ENCODE results near the gene SNRPA1.
"Not testable (repeated sequence)": the region's sequence is repeated elsewhere in the genome, so short reads cannot be mapped to it uniquely, and the experiment has no call there.

The SNRPA1 gene

DNA sequence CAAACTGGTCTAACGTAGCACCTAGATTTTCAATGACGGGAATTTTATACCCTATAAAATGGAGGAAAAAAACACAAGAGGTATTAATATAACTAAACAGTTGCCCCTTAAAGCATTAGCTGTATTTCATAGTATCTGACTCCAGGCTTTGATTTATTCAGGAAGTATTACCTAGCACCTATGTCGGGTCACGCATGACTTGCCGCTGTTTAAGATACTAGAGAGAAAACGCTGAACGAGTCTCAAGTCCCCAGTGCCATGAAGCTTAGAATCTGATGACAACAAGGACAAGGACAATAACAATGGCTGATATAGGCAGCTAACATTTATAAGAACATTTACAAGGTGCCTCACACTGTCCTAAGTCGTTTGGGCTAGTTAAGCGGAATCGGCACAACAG, 1.9 kb downstream of the SNRPA1 start:
- no peak for DNase-seq

DNA sequence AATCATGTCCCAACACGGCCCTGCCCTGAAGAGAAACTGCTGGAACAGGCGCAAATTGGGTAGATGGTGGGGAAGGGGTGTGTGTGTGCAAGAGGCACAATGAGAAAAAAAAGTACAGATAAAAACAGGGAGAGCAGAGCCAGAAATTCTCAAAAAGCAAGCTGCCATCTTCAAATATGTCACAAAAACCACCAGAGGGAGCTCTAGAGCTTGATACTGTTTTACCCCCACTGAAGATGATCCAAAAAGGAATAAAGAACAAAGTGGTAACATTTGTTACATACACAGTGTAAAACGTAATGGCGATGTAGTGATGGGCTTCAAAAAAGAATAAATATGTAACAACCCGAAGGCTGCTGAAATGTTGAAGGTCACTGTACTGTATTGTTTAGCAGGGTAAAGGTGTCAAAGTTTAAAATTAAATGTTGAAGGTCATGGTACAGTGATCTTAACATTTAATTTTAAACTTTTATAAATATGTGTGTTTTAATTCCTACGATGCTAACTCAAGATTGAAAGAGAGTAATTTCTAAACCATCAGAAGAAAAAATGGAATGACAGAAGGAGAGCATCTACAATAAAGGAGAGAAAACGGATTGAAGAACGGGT, 6.0 kb downstream of the SNRPA1 start:
- no peak for DNase-seq

DNA sequence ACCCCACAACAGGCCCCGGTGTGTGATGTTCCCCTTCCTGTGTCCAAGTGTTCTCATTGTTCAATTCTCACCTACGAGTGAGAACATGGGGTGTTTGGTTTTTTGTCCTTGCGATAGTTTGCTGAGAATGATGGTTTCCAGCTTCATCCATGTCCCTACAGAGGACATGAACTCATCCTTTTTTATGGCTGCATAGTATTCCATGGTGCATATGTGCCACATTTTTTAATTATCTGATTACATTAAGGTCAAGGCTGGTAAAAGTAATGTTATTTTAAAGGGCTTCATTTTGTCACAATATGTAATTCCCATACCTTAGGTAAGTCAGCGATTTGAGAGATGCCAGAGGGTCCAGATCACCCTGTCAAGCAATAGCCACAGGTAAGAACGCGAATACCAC, 7.7 kb downstream of the SNRPA1 start:
- not testable (repeated sequence) for DNase-seq

DNA sequence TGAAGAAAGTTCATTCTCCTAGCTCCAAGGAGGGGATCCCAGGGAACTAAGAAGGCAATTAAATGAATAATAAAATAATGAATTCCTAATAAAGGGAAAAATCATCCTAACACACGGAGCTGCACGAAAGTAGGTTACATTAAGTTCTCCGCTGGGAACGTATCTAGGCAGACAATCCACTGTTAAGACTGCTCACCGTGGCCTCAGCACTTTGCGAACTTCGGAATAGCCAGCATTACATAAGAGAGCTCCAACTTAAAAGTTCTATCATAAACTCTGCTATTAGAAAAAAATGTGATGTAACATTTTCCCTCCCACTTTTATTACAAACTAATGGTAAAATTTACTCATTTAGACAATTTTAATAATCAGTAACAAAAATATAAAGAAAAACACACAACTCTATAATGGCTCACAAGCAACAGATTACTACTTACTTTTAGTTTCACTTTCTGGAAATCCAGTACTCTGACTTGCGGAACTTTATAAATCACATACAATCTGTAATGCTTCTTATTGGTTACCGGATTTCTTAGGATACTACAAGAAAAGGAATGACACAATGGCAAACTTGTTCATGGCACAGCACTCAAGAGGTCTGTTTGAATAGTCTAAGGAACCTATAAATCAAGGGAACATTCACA, 8.5 kb downstream of the SNRPA1 start:
- no peak for DNase-seq

DNA sequence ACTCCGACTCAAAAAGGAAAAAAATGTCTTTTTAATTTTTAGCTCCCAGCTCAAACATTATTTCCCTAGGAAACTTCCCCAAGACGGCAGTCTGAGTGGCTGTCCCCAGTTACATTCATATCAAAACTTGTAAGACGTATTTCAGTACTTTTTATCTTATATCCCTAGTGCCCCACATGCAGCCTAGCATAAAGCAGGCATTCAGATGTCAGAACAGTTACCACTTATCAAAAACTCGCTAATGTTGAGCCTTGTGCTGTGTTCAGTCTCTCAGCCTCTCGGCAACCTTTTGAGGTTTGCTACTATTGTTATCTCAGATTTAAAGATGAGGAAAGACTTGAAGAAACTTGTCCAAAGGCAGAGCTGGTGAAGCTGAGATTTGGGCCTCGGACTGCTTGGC, 11.1 kb downstream of the SNRPA1 start:
- DNase-seq: no peak

DNA sequence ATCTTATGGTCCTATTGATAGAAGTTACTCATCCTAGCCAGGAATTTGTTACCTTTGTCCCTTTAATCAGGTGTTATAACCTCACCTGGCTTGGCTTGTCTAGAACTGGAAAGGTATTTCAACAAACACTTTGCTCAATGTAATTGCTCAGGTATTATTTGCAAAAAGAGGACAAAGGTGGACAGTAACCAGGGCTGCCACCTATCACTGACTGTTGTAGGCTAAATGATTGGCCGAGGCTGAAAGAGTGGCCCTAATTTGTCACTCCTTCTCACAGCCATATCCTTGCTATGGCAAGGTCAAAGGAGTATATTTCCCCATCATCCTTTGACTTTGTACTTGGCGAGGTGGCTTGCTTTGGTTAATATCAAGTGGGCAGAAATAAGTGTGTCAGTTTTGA, 15.0 kb downstream of the SNRPA1 start:
- no peak for DNase-seq

DNA sequence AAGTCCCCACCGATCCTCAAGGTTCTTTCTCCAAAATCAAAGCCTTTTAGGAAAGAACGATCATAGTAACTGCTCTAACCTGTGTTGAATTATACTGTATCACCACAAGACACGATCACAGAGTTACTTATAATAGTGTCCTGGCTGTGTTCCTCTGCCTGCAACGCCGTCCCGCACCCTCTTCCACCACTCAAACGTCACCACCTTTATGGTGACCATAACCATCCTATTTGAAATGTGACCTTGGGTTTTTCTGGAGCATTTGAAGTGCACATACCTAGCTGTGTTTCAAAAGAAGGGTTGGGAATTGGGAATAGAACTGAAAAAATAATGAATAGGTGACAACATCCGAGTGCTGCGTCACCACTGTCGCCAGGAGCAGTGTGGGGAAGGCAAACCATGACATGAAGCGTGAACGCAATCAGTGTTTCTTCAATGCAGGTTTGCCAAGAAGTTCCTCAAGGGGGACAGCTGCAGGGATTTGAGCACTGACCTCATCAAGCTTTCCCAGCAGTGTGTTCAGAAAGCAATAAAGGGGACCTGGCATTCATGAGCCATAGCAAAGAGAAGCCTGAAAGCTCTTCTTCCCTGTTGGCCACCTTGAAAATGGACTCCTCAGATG, 17.0 kb downstream of the SNRPA1 start:
- DNase-seq: no peak

DNA sequence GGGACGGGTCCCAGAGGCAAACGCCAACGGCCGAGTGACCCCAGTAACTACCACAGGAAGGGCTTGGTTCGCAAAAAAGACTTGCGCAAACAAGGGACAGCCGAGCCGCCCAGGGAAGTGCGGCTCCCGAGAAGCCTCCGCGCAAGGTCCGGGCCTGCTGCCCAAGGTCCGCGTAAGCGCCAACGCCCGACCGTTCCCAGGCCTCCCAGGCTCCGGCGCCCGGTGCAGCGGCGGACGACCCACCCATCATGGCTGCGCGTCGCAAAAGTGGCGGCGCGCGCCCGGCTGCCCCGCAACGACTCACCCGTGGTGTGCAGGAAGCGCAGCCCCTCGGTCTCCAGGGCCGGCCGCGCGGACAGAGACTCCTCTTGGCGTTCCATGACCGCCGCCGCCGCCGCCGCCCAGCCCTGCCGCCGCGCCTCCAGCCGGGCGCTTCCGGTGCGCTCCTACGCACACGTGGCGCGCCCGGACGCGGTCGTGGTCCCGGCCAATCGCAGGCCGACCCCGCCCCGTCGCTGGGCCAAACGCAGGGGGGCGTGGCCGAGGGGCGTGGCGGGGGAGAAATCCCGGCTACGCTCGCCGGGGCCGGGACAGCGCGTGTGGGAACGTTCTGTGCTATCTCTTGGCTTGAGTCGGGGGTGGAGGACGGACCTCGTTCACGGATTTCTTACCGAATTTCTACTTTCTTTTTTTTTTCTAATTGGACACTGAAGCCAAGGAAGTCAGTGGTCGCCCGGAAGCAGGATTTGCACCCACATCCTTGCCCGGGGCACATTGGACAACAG, 17.8 kb downstream of the SNRPA1 start, which contains the start of gene SELENOS:
SELENOS (minus strand) TSS at position 448 of the 785 bp plus-strand sequence; CDS start at position 380, 68 bp downstream.
- peak; percentile 83 for DNase-seq

DNA sequence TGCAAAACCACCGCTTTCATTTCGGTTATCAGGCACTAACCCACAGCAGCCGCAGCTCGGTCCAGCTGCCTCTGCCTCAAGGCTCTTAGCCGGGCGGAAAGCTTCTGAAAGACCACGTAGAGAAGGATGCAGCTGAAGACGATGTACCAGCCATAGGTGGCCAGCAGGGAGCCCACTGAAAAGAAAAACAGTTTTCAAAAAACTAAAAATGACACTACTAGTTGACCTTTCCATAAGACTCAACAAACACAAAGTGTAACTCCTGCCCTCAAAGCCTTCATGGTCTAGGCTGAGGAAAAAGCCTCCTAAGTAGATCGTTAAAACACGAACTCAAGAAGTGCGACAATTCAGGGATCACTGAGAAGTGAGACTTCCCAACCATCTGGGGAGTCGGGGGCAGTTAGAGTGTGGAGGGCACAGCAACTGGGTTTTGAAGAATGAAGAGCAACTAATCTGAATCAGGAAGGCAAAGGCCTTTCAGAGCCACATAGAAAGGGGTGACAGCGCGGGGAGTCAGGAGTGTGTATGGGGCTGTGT, 18.5 kb downstream of the SNRPA1 start:
- no peak for DNase-seq

DNA sequence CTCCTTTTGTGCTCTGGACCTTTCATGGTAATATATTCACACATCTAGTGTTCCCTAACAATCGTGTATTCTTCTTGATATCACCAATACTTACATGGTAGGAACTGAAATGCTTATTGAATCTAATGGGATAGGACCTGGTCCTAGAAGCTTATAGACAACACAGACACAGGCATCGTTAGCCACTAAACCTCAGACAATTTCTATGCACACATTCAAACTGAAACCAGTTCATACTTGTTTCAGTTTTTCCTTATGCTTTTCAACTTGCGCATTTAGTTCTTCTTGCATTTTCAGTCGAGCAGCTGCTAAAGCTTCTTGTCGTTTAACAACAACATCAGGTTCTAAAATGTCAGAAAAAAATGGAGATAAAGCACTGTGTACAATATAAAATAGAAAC, 20.0 kb downstream of the SNRPA1 start:
- DNase-seq: no peak

DNA sequence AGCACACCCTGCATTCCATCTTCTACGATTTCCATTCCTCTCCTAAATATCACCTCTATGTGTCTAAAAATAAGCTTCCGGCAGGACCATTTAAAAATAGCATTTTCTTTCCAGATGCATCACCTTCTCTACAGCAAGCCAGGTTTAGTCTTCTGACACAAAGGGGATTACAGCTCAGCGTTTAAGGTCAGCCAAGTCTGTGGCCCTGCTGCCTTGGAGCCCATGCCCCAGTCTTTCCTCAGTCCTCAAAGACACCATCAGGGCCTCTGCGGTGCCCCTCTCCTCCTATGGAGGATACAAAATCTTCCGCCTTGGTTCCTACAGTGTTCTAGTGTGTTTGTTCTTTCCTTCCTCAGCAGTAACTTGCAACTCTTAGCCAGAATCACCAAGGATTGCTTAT, 21.5 kb downstream of the SNRPA1 start:
- no peak for DNase-seq

DNA sequence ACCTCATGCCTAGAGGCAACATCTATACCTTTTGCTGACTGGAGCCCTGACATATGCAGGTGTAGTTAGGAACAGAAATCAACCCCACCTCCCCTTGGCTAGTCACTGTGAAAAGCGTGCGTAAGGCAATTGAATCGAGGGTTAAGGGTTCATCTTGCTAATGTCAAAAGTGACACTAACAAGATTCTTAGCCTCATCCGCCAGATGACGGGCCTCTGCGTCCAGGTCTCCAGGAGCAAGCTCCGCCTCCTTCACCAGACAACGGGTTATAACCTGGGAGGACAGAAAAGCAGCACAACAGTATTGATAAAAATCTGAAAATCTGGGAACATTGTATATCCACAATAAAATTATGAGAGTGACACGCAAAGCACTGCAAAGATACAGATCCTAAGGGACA, 22.5 kb downstream of the SNRPA1 start:
- DNase-seq: no peak

DNA sequence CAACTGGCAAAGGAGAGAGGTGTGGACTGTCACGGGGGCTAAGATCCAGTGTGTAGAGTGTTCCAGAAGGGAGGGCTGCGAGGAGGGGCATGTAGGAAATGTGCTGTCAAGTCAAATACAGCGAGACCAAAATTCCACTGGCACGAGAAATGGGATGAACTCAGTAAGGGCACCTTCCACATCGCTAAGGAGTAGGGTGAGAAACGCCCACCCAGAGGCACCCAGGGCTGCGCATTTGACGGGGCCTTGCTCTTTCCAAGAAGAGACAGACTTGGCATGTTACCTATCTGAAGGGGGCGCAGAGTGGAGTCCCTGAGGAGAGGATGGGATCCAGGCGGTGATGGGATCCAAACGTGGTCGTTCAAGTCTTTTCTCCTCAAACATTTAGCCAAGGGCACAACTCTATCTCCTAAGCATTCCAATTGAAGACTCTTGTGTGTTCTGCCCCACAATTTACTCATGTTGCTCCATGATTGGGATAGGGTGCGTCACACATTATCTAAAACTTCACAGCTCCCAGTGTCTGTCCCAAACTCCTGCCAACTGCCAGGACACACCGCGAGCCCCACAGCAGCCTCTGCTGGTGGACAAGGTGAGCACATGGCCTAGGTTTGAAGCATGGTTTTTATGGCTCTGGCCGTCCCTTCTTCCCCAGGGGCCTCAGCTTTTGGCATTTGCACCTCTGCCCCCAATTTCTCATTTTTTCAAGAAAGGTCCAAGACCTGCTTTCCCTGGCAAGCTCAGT, 25.4 kb downstream of the SNRPA1 start:
- no peak for DNase-seq

DNA sequence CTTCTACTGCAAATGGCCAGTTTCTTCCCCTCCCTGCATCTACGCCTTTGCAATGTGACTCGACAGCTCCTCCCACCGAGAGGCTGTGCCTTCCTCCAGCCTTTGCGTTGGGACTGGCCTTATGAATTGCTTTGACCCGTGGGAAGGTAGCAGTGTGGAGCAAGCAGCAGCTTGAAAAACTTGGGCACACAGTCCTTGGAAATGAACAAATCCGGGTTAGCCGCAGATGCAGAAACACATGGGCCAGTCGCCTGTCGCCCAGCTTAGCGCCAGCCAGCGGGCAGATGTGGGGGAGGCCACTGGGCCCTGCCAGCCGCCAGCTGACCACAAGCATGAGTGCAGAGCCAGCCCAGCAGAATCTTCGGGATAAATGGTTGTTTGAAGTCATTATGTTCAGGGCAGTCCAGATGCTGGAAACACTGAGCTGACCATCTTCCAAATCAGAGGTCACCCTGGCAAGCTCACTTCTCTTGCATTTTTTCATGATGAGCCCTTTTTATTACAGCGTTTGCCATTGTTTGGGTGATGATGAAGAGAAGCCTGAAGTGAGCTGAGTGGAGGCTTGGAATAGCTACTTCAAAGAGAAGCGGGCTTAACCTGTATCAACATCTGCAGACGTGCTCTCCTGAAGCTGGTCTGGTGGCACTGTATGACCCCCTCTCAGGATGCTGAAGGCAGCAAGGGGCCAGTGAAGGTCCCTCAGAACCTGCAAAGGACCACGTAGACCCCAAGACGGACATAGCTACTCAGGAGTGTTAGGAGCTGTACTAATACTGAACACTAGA, 27.5 kb downstream of the SNRPA1 start:
- no peak for DNase-seq

DNA sequence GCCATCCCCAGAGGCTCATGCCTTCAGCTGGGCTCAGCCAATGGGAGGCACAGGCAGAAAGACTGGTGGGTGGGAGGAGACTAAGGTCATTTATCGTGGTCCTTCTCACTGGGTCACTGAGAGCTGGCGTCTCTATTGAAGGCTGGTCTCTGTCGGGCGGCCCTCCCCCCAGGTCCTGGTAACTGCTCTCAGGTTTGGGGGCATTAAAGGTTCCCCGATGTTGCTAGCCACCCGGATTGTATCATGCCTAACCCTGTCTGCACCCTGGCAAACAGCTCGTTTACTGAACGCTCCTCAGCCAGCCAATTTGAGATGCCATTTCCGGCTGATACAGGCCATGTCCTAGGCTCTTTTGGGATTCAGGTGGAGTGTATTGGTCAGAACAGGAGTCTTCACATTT, 28.3 kb downstream of the SNRPA1 start:
- DNase-seq: no peak

DNA sequence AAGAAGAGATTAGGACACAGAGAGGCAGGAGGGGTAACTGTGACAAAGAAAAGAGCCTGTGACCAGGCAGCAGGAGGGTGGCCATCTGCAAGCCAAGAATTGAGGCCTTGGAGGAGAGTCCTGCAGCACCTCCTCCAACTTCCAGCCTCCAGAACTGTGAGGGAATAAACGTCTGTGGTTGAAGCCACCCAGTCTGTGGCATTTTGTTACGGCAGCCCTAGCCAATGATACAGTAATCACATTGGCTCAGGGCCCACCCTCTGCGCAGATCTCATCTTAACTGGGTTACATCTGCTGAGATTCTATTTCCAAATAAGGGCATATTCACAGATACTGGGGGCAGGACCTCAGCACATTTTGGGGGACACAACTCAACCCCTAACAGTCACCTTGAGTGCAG, 29.0 kb downstream of the SNRPA1 start:
- no peak for DNase-seq

DNA sequence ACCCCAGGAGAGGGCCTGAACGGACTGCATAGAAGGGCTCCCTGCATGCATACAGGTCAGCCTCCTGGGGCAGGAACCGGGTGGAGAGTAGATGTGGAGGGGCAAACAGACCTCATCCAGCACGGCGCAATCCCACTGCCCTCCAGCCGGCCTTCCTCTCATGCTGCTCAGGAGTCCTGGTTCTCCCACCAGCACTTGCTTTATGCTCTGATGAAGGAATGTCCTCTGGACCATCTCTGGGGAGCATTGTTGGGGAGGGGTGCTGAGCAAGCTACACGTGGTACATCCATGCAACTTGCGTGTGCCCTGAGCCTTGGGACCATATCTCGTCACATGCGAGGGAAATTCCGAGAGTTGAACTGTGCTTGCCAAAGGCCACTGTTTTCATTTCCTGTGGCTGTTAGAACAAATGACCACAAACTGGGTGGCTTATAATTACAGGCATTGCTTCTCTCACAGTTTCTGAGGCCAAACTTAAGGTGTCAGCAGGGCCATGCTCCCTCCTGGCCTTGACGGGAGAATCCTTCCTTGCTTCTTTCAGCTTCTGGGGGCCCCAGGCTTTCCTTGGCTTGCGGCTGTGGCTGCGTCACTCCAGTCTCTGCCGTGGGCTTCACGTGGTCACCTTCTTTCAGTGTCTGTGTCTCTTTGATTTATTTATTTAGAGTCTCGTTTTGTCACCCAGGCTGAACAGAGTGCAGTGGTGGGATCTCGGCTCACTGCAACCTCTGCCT, 30.0 kb downstream of the SNRPA1 start:
- DNase-seq: no peak

DNA sequence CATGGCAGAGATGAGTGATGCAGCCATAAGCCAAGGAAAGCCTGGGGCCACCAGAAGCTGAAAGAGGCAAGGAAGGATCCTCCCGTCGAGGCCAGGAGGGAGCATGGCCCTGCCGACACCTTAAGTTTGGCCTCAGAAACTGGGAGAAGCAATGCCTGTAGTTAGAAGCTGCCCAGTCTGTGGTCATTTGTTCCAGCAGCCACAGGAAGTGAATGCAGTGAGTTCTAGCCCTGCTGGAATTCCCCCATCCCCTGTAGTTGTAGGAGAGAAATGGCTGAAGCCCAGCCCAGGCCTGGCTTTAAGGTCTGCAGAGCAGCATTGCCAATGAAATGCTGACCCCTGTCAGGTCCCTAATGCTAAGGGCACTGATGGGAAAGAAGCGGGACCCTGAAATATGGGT, 31.0 kb downstream of the SNRPA1 start:
- no peak for DNase-seq

DNA sequence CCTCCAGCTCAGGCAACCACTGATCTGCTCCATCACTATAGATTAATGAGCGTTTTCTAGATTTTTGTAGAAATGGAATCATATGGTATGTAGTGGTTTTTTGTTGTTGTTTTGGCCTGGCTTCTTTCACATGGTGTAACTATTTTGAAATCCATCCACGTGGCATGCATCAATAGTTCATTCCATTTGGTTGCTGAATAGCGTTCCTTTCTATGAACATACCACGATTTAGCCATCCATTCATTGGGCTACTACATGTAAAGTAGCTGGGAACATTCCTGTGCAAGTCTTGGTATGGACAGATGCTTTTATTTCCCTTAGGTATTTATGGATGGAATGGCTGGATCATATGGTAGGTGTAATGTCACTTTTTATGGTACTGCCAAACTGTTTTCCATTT, 32.5 kb downstream of the SNRPA1 start:
- DNase-seq: no peak

DNA sequence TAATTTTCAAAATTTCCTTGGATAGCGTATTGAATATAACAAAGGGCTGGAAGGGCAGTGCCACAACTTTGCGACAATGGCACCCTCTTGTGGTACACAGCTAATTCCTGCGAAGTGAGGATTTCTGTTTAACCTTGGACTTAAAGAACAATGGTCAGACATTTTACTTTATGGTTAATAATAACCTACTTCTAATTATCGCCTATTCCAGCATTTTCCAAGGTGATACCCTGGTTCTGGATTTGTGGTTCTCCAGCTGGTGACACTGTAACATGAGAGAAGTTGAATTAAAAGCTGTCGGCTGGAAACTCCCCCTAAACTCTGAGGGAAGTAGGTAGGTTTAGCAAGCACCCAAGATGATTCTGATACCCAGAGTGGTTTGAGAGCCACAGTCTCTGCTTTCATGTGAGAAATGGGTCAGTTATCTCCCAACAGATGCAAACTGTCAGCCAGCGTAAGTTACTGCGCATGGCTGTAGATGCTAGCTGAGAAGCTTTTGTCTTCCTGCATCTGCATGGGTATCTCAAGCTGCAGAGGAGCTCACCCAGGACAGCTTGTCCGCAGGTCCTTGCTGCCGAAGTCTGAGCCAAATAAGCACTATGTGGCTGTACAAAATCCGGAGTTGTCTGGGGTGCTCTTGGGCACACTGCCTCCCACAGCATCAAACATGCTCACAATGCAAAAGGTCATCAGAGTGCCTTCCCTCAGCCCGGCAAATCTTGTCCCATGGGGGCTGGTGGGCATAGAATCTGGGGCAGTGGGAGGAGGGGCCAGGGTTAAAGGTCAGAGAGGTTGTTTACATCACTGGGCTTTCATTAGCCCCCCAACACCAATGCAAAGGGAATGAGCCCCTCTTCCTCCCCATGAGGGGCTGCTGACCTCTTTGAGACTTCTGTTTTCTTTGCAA, 36.6 kb downstream of the SNRPA1 start:
- DNase-seq: peak; percentile 28

All from effector CD8-positive, alpha-beta T cell (primary cell).